Measurements from ENCODE around the gene IPPK.

- TF ChIP-seq POLR2A (IDR thresholded peaks at IDR 0.05) (no peak), CTCF (IDR thresholded peaks at IDR 0.05) (peak in 1 of 5 experiments; percentile 25), EP300 (IDR thresholded peaks at IDR 0.05) (no peak)
Measured at GRCh38 chr9:92706218-92706940, 36.4 kb upstream of the IPPK start.

Data from tibial nerve (tissue), 4 donors.